Esophagus squamous epithelium (tissue), 4 donors: Measurements from ENCODE around the gene SHOX.

ENCODE experiments used
- CTCF ChIP-seq, 6 experiments: fragments of 450-650 bp in 4 of 6; fragments of 200-600 bp in 2 of 6; sonication (generic) in 2 of 6; IDR thresholded peaks; one replicate each; pipeline ENCODE4 v1.5.1; 2016 to 2019; ENCODE audit warnings: antibody characterized with exemption in 6 of 6, mild to moderate bottlenecking in 4 of 6, moderate library complexity in 4 of 6
- POLR2A ChIP-seq, 4 donors: fragments of 450-650 bp; IDR thresholded peaks; one replicate each; pipeline ENCODE4 v1.6.1; 2017; ENCODE audit warnings: antibody characterized with exemption in 4 of 4, mild to moderate bottlenecking in 4 of 4, moderate library complexity in 3 of 4

- TF ChIP-seq CTCF (IDR thresholded peaks at IDR 0.05) (no peak), POLR2A (IDR thresholded peaks at IDR 0.05) (no peak)
These were observed 8.7 kb upstream of the SHOX start for GRCh38 chrX:621705-622503.
